GM21825 (cell line): Measurements from ENCODE around the gene RNASE7.

ENCODE experiments used
- ATAC-seq: cut with Tn5 transposase; IDR thresholded peaks from one replicate; pipeline ENCODE4 v1.9.1; 2021; ENCODE audit warnings: mild to moderate bottlenecking, moderate library complexity; ENCODE audit not compliant: unreplicated experiment

Gene RNASE7

DNA sequence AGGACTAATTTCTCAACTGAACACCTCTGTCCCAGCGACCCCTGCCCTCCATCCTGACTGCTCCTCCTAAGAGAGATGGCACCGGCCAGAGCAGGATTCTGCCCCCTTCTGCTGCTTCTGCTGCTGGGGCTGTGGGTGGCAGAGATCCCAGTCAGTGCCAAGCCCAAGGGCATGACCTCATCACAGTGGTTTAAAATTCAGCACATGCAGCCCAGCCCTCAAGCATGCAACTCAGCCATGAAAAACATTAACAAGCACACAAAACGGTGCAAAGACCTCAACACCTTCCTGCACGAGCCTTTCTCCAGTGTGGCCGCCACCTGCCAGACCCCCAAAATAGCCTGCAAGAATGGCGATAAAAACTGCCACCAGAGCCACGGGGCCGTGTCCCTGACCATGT is 756 bp downstream of the RNASE7 start:
- ATAC-seq = no peak

DNA sequence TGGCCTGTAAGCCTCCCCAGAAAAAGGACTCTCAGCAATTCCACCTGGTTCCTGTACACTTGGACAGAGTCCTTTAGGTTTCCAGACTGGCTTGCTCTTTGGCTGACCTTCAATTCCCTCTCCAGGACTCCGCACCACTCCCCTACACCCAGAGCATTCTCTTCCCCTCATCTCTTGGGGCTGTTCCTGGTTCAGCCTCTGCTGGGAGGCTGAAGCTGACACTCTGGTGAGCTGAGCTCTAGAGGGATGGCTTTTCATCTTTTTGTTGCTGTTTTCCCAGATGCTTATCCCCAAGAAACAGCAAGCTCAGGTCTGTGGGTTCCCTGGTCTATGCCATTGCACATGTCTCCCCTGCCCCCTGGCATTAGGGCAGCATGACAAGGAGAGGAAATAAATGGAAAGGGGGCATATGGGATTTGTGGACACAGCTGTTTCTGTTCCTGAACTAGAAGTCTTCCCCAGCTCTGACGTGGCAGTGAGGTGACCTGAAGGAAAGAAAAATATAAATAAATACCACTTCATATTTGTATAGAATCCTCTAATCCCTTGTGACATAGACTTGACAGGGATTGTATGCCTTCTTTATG is 1.3 kb downstream of the RNASE7 start:
- no peak for ATAC-seq

- ATAC-seq = no peak
Observed at GRCh38 chr14:21043974-21044618, 1.9 kb downstream of the RNASE7 start.

- ATAC-seq = no peak
Observed at GRCh38 chr14:21047378-21047781, 5.2 kb downstream of the RNASE7 start.

DNA sequence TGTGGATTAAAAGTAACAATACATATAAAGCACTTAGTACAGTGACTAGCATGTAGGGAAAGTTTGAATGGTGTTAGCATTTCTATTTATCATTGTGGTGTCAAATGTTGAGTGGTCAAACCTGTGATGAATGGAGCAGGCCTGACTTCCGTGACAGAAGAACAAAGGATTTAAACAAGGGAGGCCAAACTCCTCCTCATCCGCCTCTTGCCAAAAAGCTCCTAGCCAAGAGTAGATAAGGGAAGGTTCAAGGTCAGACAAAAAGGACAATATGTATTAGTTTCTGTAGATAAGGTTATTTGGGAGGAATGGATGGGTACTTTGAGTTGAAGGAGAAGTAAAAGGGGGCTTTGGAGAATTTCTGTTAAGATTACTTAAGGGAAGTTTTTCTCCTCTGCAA is 6.5 kb downstream of the RNASE7 start:
- no peak for ATAC-seq

GRCh38 chr14:21049271-21049673 is 7.1 kb downstream of the RNASE7 start:
- ATAC-seq = no peak

GRCh38 chr14:21050597-21050996 is 8.4 kb downstream of the RNASE7 start:
- no peak for ATAC-seq

GRCh38 chr14:21053184-21054122 is 11.3 kb downstream of the RNASE7 start:
- no peak for ATAC-seq

DNA sequence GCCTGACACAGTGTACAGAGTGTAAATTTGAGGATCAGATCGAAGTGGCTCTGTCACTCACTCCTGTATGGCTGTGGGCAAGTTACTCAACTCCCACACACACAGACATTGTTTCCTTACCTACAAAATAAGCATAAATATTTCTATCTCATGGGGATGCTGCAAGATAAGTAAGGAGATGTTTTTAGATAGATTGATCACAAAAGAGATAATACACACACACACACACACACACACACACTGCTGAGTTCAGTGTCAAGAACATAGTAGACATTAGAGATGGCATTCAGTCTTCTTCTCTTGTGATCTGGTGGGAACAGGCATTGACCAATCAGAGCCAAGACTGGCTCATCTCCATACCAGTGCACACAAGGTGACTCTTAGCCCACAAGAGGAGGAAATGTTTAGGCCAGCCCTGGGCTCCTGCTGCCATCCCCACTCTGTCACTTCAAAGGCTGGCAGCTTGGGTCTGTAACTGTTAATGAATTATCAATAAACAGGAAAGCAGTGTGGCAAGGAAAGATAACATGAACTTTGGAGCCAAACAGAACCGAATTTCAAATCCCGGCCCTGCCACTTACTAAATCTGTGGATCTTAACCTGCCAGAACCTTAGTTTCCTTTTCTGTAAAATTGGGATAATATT is 12.1 kb downstream of the RNASE7 start:
- ATAC-seq = no peak

DNA sequence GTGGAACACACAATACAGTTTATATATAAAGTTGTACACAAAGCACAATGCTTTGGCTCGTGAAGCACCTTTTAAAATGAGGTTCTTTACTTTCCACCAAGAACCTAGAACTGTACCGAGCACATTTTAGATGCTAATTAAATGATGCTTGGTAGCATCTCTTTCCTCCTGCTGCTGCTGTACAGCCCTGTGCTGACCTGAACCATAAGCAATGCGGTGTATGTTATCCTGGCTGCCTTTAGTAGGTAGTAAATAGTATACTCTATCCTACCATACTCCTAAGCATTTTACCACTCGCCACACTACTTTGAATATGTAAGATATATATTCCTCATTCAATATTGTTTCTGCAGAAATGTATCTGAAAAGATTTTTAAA is 12.6 kb downstream of the RNASE7 start:
- no peak for ATAC-seq

DNA sequence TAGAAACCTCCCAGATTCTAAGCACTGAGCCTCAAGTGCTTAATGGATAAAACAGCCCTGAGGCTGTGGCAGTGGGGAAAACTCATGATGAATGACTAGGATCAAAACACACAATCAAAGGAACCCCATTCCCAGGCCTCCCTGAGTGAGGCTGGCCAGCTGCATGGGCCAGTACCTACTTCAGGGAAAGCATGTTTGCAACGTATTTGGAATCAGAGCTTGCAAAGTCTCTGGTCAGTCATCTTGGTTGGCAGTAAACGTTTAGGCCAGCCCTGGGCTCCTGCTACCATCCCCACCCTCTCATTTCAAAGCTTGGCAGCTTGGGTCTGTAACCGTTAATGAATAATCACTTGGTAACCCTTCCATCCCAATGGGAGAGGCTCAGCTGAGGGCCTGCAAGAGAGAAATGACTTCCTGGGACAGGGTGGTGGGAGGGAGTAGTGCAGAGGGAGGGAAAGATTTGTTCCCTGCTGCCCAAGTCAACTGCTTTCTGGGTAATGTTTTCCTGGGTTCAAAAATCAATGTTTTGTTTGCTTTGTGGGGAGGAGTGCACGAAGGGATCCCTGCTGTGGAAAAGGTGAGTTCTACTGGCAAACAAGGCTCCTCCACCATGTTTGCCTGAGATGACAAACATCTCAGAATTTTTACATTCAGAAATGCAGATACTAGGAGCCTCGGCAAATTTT is 13.4 kb downstream of the RNASE7 start:
- ATAC-seq = no peak

DNA sequence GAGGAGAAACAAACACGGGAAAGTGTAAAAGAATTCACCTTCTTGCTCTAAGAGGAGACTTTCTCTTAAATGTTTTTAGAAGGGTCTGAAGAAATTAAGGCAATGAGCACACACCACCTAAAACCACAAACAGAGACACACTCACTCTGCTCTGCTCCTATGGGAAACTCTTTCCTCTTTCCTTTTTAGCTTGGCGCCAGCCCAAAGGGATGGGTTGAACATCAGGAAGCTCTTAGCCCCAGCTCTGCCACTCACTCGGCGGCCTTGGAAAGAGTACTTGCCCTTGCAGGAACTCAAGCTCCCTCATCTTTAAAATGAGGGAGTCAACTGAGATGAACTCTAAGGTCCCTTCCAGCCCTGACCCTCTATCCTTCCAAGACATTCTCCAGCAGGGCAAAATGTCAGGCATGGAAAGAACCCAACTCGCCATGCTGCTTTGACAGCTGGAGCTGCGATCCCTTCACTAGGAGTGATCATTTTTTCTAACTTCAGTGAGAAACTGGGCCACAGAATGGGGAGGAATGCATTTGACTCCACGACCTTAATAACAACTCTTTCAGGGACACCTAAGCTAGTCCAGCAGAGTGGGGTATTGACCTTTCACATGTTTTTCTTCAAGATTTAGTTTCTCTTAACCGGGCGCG is 14.5 kb downstream of the RNASE7 start:
- ATAC-seq = no peak

- no peak for ATAC-seq
Observed at GRCh38 chr14:21057803-21058675, 15.9 kb downstream of the RNASE7 start, which contains the start of gene RNASE8. Gene RNASE8 (plus strand): TSS chr14:21057822. CDS start chr14:21057893, 71 bp downstream.

DNA sequence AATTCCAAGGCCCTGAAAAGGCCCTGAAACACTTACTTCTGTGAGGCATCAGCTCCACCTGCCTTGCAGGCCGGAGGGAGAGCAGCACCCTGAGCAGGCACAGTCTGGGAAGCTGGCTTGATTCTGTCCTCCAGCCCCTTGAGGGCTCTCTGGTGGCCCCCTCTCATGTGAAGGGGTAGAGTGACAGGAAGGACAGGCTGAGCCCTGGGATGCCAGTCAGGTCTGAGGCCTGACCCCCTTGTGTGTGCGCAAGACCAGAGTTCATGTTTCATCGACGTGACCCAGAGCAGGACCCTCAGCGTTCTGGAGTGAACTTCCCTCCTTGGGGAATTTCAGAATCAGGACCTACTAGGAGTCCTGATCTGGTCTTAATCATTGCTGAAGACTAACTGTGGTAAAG is 16.7 kb downstream of the RNASE7 start:
- ATAC-seq = no peak

DNA sequence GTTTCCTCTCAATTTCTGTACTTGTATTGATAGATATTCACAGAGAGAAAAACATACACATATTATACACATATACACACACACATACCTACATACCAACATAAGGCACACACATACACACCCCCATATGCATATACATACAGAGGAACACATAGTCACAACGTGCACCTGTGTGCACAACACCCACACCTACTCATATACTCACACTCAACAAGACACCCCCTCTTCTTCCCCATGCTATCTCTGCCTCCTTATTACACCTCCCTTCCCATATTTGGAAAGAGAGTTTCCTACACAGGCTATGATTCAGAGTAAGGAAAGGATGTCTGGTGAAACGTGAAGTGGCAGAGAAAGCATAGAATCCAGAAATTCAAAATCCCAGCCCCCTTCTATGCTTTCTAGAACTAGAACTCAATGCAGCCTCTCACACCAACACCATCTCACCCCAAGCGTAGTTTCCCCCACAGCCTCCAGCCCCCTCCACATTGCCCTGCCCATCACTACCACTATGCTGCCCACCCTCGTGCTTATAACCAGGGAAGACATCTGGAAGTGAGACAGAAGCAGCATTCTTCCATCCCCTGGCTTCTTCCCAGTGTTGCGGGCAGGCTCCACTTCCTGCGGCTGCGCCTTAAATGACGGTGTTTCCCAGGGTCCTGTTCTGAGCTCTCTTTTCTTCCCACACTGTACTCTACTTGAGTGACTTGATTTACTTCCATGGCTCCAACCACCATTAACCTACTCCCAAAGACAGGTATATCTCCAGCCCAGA is 17.9 kb downstream of the RNASE7 start:
- no peak for ATAC-seq

DNA sequence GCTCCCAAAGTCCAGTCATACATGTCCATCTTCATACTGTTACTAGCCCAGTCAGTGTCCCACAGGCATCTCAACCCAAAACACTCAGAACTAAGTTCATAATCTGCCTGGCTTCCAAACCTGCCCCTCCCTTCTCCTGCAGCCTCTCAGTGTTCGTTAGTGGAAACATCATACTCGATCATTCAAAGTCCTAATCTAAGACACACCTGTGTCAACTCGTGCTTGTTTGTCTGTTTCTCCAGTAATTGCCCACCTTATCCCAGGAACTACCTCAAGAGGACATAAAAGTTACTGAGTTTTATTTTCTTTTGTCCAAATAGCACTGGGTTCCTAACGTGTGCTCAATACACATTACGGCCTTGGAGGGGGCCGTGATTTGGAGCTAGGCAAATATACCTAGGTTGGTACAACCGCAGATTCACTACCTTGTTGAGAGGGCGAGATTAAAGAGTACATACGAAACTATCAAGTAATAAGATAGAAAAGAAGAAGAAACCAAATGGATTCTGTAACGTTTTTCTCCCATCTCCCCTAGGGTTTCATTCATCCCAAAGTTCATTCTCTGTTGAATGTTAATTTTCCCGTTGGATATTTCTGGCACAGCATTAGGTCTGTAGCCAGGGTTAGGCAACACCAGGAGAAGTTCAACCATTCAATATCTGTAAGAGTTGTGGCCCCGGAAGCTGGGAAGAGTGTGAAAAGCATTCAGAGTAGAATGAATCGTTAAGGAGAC is 18.6 kb downstream of the RNASE7 start:
- no peak for ATAC-seq

GRCh38 chr14:21061347-21061668 is 19.1 kb downstream of the RNASE7 start:
- ATAC-seq = no peak

- ATAC-seq = no peak
Observed at GRCh38 chr14:21063479-21063878, 21.3 kb downstream of the RNASE7 start.
